ENCODE results near the gene CXCL12.

CXCL12 gene

DNA sequence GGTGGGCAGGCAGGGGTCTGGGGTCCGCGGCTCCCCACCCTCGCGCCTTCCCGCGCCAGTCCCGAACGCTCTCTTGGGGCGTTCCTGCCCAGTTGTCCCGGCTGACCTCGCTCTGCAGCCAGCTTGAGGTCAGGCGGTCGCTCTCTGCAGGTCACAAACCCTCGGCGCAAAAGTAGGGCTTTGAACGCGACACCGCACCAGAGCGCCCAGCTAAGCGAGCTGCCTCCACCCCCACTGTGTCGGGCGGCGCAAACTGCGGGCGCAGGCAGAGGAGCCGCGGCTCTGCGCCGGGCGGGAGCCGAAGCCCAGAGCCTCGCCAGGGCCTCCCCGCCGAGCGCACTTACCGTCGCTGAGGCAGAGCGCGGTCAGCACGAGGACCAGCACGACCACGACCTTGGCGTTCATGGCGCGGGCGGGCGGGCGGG, 284 bp downstream of the CXCL12 start:
- DNase-seq (ENCODE audit: low spot score) = no peak

DNA sequence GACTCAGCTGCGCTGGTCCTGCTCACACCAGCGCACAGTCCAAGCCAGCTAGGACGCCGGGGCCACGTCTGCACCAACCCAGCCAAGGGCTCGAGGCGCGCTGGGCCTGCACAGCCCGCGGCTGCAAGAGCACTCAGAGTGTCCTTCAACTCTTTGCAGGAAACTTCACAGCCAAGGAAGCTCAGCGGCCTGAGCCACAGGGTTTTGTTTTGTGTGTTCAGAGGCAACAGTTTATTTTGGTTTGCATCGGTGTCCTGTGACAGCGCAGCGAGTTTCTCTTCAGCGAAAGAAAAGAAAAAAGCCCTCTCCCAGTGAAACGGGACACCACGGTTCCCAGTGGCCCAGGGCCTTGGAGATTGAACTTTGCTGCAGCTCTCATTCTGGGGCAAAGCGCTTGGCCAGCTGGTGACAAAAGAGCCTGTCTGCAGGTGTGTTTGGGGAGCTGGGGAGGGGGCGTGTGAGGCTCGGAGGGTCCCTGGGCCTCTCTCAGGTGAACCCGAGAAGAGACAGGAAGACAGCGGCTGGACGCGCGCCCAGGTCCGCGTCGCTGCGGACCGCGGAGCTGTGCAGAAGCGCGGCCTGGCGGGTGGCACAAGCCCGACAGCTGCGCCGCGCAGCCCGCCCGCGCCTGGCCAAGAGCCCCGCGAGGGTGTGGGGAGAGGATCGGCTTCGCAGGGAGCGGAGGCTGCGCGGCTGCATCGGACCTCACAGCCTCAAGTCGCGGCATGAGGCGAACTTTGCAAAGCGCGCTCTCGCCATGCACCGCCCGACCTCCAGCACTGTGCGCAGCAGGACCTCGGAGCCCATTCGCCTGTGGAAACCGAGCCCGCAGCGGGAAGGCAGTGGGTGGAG, 922 bp downstream of the CXCL12 start:
- no peak for DNase-seq (ENCODE audit: low spot score)

DNA sequence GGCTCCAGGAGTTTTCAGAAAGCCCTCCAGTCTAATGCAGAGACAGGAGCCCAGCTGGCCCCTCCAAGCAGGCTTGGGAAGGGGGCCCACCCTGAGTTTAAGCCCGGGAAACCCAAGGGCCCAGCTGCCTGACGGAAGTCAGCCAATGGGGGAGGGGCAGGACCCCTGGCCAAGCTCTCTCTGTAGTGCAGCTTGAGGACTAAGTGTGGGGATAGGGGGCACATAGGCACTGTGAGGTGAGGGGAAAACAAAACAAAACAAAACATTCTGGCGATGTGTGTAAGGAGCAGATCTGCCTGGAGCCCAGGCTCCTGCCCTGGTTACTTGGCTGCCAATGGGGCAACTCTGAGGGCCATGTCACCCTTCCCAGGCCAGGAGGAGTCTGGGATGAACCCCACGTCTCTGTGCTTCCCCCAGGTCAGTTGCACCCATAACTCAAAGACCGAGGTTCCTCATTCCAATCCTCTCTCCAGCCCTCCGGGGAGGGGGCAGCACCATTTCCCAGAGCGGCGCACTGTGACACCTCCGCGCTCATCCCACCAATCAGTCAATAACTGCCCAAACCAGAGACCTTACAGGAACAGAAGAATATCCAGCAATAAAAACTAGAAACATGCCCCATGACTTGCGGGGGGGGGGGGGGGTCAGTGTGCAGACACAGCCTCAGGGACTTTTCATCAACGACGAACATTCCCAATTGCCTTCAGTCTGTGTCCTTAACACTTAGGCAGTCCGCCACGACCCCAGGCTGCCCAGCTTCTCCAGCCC, 1.7 kb downstream of the CXCL12 start:
- no peak for DNase-seq (ENCODE audit: low spot score)

DNA sequence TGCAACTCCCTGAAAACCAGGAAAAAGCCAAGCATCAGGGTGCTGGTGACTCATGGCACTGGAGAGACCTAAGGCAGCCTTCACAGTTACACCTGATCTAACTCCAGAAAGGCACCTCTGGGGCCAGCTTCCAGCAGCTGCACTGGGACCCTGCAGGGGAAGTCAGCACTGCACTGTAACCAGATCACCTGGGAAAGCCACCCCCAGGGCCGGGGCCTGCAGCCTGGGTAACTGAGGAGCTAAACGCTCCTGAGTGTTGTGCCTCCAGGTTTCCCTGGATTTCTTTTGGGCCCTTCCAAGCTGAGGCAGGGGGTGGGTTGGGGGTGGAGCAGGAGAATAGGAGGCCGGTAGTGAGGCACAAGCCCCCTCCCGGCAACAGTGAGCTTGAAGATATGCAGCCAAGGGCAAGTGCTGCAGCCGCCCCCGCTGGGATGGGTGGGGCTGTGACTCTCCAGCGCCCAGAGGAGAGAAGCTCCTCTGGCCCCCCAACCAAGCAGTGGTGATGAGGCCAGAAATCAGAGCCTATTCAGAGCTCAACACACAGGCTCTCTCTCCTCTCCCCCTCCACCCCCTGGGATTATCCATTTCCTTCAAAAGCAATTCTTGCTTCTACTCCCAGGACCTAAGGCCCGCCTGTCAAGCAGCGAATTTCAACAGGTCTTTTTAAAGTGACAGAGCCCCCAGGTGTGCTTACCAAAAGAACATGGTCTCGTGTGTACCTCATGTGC, 2.6 kb downstream of the CXCL12 start:
- no peak for DNase-seq (ENCODE audit: low spot score)

DNA sequence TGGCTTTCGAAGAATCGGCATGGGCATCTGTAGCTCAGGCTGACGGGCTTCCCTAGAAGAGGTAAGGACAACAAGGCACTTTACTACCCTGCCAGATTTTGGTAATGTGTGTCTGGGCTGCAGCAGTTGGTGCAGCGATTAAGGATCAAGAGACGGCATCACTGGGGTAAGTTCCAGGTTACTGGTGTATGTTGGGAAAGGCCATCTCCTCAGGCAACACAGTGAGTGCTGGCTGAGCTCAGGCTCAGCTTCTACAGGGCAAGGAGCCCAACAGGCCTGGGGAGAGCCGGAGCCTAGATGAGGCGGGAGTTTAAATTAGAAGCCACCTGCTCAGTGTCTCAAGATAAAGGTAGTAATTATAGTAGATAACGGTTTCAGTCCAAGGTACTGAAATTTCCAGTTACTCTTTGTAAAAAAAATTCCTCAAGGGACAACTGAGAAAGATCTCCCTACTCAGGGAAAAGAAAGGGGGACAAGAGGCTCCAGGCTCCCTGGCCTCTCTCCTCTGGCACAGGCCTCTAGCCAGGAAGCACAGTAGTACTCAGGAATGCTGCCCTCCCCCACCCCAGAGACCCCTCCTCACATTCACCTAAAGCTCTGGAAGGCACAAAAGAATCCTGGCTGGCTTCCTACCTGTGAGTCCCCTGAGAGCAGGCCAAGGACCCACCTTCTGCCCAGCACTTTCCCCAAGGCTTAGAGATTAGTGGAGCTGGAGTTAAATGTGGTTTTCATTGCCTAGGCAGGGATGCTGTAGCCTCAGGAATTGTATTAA, 3.9 kb downstream of the CXCL12 start:
- no peak for DNase-seq (ENCODE audit: low spot score)

DNA sequence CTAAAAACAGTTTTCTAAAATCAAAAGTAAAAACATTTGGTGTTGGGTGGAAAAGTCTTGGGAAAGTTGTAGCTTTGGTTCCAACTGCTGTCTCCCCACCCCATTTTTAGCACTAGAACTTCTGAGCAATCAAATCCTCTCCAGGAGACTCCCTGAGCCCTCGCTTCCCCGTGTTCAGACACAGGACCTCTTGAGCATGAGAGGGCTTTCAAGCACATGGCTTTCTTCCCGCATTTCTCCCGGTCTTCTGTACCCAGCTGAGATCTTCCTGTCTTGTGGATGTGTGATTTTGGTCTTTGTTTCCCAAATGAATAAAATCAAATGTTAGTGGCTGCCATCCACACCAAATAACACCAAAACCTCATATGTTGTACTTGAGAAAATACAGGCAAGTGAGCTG, 5.0 kb downstream of the CXCL12 start:
- DNase-seq (ENCODE audit: low spot score) = no peak

DNA sequence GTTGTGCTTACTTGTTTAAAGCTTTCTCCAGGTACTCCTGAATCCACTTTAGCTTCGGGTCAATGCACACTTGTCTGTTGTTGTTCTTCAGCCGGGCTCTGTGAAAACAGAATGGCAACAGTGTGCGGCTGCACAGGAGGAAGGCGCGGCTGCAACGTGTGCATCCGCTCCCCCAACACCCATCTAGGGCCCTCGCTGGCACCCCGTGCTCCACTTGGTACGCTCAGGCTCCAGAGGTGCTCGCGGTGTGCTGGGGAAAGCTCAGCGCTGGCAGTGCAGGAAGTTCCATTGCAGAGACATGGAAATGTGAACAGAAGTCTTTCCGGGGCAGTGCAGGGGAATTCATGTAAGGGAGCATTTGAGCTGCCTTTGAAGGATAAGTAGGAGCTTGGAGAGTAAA, 6.3 kb downstream of the CXCL12 start:
- DNase-seq (ENCODE audit: low spot score) = no peak

DNA sequence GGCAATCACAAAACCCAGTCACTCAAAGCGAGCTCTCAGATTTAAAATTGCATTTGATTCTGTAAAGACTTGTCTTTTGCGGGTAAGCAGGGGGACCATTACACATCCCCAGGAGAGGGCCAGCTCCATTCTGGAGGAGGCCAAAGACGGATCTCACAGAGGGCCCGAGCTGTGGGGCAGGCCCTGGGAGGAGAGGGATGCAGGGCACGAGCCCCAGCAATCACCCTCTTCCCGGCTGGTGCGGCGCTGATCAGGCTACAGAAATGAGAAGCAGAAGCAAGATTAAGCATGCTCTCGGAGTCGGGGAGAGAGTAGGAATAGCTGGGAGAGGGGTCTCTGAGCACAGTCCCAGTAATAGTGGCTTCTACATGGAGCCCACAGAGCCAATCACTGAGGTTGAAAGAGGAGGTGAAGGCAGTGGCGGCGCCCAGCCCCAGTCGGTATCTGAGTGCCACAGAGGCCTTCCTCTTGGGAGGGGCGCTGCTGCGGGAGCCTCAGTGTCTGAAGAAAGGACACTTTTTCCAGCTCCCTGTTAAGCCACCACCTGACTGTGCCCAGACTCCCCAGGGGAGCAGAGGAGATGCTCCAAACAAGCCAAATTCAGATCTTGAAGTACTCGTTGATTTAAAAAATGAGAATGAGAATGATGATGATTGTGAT, 7.1 kb downstream of the CXCL12 start:
- DNase-seq (ENCODE audit: low spot score) = no peak

DNA sequence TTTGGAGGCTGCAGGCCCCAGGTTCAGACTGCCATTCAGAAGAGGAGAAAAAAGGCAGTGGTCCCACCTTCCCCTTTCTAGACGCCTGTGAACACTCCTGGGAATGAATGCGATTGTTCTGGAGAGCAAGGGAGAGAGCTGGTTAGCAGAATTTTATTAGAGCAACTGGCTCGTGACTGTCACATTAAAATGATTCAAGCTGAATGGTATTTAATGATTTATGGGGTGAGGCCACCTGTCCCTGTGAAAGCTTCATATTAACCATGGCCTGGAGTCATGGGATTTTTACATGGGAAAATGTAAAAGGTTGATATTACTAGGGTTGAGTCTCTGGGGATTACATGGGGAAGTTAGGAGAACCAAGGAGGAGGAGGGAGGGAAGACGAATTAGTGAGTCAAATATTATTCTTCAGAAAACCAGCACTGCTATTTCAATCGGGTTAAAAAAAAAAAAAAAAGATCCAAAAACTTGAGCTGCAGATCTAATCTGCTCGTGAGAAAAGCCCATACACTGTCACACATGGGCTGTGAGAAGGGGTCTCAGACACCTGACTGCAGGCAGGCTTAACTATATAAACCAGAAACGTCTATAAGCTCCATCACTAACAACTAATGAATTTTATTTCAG, 8.3 kb downstream of the CXCL12 start:
- DNase-seq (ENCODE audit: low spot score) = no peak

DNA sequence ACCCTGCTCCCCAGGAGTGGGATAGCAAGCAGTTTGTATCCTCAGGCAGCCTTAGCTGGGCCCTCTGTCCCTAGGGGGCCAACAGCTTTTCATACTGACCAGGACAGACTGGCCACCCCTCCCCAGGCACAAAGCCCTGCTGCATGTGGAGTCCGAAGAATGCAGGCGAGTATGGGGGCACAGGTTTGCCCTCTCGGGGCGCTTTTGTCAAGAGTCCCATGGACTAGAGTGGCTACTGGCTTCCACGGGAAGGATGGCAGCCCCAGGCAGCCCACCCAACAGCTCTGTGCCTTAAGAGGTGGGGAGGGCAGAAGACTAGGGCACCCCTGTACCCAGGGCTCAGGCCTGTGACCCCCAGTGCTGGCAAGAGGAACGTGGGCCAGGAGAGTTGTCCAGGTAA, 10.7 kb downstream of the CXCL12 start:
- DNase-seq (ENCODE audit: low spot score) = no peak

DNA sequence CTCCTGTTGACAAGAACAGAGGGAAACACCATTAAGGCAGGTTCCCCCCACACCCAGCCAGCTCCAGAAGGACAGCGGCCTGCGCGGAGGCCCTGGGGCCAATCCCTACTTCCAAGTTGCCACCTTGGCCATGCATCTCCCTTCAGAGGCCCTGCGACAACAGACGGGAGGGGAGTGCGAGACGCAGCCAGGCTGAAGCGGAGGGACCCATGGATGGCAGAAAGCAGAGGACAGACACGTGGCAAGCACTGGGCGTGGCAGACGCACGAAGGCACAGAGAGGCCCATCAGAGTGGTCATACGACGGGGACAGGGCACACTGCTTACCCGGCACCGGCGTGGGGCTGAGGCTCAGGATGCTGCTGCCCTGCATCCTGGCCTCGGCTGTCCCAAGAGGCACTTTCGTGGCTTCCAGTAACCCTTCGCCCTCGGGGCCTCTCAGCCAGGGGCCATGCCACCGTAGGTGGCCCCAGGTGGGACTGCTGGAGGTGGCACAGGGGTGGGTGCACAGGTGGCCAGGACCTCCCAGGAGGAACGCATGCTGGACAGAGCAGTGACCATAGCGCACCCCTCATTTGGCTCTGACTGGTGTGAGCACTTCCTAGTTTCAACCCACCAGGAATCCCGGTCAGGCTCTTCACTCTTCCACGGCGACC, 11.4 kb downstream of the CXCL12 start:
- DNase-seq (ENCODE audit: low spot score) = no peak

DNA sequence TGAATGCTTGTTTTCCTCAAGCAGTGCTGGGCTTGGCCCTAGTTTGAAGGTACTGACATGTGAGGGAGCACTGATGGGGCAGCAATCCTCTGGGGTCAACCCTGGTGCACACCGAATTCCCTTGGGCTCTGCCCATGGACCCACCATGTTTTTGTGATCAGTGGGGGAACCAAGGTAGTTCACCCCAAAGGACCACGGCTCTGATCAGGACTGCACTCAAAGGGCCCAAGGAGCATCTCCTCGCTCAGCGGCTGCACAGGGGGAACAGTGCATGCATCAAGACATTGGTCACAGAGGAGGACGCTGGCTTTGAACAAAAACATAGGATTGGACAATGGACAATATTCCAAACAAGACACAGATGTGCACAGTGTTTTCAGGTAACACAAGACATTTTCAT, 12.7 kb downstream of the CXCL12 start:
- DNase-seq (ENCODE audit: low spot score) = no peak

DNA sequence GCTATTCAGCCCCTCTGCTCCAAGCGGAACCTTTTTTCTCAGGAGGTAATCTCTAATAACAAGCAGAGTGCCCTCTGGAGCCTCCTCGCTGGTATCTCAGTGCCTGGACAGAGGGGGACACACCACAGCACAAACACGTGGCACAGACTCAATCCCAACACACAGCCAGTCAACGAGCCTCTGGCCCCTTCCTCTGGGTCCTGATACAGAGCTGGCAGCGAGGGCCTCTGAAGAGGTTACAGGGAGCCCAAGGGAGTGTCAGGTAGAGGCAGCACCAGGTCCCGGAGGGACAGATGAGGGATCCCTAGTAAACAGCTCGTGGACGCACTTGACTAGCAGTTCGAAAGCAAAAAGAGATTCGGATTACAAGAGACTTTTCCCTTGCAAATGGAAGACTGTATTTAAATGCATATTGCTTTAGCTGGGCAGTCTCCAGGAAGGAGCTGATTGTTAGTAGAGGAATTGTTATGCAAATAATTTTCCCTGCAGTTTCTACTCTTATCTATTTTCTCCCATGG, 14.1 kb downstream of the CXCL12 start:
- no peak for DNase-seq (ENCODE audit: low spot score)

DNA sequence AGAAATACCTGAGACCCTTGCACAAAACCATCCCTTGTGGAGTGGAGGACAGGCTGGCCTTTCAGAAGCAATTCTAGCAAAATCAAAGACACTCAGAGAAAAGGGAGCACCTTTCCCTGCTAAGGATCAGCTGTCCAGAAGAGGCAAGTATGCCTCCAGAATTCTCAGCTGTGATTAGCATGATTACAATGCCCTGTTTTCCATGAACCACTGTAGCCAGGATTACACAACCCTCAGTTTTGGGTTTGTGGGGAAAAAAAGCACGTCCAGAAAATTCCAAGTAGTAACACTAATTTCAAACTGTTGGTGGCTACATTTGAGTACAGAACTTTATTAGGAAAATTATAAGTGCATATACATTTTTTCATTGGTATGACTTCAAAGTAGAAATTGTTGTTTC, 15.0 kb downstream of the CXCL12 start:
- no peak for DNase-seq (ENCODE audit: low spot score)

DNA sequence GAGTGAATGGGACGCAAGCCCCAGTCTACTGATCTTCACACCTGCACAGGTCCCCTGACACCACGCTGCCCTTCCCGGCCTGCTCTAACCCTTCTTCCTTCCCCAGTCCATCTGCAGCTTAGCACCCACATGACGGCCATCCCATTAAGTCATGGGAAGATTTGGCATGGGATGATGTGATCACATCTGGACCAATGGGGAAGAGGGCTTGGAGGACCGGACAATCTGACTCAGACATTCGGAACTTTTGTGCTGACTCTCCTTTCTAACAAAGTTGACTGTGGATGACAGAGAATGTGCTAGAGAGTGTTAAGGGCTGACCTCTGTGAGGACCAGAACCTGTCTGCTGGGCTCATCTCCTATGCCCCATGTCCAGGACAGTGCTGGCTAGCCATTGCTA, 15.6 kb downstream of the CXCL12 start:
- DNase-seq (ENCODE audit: low spot score) = no peak

DNA sequence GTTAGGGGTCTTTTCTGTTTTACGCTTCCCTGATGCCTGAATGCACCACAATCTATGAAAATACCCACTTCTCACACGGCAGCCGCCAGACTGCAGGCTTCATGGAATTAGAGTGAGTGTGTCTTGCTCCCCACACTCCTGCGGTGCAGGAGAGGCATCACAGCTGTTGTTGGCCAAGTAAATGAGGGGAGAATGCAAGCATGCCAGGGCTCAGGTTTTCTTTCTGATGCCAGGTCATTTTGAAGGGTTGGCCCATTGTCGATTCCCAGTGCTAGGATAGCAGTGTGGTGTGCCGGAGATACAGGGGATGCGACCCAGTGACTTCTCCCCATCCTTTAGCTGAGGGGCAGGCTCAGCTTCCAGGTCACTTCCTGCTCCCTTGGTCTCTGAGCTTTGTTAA, 16.3 kb downstream of the CXCL12 start:
- no peak for DNase-seq (ENCODE audit: low spot score)

DNA sequence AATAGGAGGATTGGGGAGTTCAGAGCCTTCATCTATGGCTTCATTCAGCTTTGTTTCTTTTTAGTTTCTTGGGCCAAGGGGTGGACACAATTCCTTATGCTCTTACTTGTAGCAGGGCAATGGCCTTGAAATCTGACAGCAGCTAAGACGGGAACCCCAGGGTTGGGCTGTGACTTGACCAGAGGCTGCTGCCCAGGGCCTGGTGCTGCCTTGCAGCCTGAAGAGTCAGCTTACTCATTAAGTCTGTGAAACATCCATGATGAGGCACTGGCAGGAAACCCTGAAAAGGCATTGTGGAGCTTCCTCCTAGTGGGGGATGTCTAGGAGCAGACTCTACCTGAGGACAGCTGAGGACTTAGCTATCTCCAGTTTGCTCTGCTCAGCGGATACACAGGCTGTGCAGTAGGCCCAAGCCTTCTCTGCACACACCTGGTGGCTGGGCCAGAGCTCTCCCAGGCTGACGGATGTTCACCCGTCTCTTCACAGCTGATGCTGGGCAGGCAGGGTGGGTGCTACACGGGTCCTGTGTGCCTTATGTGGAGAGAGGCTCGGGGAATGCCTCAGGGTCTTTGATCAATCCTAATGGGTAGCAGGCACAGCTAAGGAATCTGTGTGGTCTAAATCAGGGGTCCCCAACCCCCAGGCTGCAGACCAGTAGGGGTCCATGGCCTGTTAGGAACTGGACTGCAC, 17.8 kb downstream of the CXCL12 start:
- DNase-seq (ENCODE audit: low spot score) = no peak

DNA sequence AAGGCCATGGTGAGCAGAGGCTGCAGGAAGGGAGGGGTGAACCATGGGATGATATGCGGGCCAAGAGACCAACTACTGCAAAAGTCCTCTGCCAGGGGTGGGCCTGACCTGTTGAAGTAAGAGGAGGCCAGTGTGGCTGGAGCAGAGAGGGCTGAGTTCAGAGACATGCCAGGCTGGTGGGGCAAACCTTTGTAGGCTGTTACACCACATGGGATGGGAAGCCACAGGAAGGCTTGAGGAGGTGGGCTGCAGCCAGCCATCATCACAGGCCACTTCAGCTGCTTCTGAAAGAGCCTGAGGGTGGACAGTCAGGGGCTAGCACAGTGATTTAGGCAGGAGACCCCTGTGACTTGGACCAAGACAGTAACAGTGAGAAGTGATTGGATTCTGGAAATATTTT, 20.3 kb downstream of the CXCL12 start:
- DNase-seq (ENCODE audit: low spot score) = no peak

DNA sequence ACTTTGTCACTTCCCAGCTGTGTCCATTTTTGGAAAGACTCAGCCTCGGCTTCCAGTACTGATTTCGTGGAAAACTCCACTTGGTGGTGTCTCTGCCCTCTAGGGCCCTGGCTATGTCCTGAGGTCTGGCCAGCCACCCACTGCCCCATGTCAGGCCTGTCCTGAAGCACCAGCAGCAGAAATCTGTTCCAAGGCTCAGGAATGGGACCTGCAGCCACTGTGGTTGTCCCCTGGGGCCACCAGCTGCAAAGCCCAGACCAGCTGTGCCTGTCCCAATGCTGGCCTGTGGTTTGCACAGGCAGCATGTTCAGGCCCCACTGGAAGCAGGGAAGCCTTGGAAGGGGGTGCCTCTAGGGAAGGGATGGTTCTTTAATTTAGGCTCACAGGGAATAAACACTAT, 21.2 kb downstream of the CXCL12 start:
- DNase-seq (ENCODE audit: low spot score) = no peak
